A549 treated with RU486 at 1 μM for 4 hours (cell line): ENCODE results near the gene C12orf76. TPM values are rescaled to one million over a fixed set of nuclear protein-coding genes. Genes with fewer than 3 reads are reported as not detected.

Experiments
- total RNA-seq: library from RNA; stranded (reverse); fragments of 200-300 nt; extraction: Qiagen RNA extraction; gene quantifications from 5 replicates; pipeline ENCODE4 v1.2.3, GENCODE V29; 2022; ENCODE audit warnings: low read depth

C12orf76 gene
- 5.8 to 8.1 TPM (median 7.6 TPM) in 5 replicates for total RNA-seq

GRCh38 chr12:110048242-110049027, at the start of gene C12orf76:
TSS of gene C12orf76 (minus strand) at chr12:110048522. CDS start at chr12:110048495, 27 bp downstream.

GRCh38 chr12:109998904-109999648, 49.2 kb downstream of the C12orf76 start, which contains the start of gene ANKRD13A:
TSS of gene ANKRD13A (plus strand) at chr12:109999430. CDS start at chr12:109999689, 259 bp downstream.

GRCh38 chr12:109995686-109996482, 52.4 kb downstream of the C12orf76 start, which contains the start of gene GIT2:
TSS of gene GIT2 (minus strand) at chr12:109996368. CDS start at chr12:109996224, 144 bp downstream.

Other genes with a start within 250 kb of the C12orf76 start
- gene TRPV4, start 215.1 kb downstream of the C12orf76 start, total RNA-seq: 0.08 to 0.17 TPM (median 0.10 TPM) in 5 replicates
- gene GLTP, start 168.0 kb downstream of the C12orf76 start, total RNA-seq: 18.8 to 21.4 TPM (median 19.5 TPM) in 5 replicates
- 14.5 to 19.2 TPM (median 17.7 TPM) in 5 replicates for gene TCHP, start 148.2 kb downstream of the C12orf76 start, total RNA-seq
- 16.2 to 20.0 TPM (median 18.3 TPM) in 5 replicates for gene GIT2, start 52.2 kb downstream of the C12orf76 start, total RNA-seq
- gene ANKRD13A, start 49.1 kb downstream of the C12orf76 start, total RNA-seq: 15.0 to 23.7 TPM (median 18.3 TPM) in 5 replicates
- 10.7 to 26.5 TPM (median 21.2 TPM) in 5 replicates for gene IFT81, start 75.8 kb upstream of the C12orf76 start, total RNA-seq
- gene ATP2A2, start 232.7 kb upstream of the C12orf76 start, total RNA-seq: 249 to 338 TPM (median 327 TPM) in 5 replicates